Caki2 (cell line): Measurements from ENCODE around the gene FATE1. TPM values are rescaled to one million over a fixed set of nuclear protein-coding genes. Genes with fewer than 3 reads are reported as not detected.

Experiments used
- DNase-seq: peaks from one replicate; pipeline ENCODE4 v3.0.0-alpha.2; 2015; ENCODE audit warnings: low read depth
- in situ Hi-C: cut with HindIII; loops from 2 replicates; pipeline ENCODE4 v1.10.0; 2016; ENCODE audit warnings: low sequenced_read_pairs, low pct_unique_long_range_greater_than_20kb, mixed read lengths
- total RNA-seq: library from RNA; depleted of rRNA; stranded (reverse); fragments of >200 nt; shearing (Covaris generic); gene quantifications from 2 replicates; pipeline ENCODE4 v1.2.3, GENCODE V29; 2014; ENCODE audit warnings: low replicate concordance

Gene FATE1
- total RNA-seq, 1 experiment from 2014 or later, result not detected

GRCh38 chrX:151702026-151702714, 13.7 kb upstream of the FATE1 start:
- in situ Hi-C loops, result no loop called here
- DNase-seq, result no peak

DNA sequence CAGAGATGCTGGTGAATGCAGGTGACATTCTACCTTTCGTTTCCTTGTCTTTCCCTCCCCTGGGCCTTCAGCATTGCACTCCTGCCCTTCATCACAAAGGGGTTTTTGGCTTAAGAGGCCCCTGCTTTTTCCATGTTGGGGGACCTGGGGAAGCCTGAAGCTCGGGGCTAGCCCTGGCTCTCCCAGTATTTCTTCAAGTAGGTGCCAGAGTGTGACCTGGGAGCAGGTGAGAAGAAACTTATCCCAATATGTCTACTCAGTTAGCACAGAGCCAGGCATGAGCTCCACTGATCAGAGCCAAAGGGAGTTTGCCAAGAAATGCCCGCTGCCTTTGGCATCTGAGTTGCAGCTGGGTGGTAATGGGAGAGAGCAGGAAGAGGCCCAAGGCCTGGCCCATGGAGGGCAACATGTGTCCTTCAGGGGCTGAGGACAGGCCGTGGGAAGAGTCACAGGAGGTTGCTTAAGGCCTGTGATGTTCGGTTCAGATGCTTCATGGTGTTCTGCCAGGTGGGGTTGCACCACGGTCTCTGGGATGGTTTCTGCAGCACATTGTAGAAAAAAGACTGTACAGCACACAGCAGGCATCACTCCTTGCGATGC, 13.0 kb upstream of the FATE1 start:
- in situ Hi-C loops, result no loop called here

GRCh38 chrX:151703487-151703886, 12.3 kb upstream of the FATE1 start:
- in situ Hi-C loops, result no loop called here
- no peak for DNase-seq

More for the DNA sequence above, 13.0 kb upstream of the FATE1 start:
- no peak for DNase-seq

DNA sequence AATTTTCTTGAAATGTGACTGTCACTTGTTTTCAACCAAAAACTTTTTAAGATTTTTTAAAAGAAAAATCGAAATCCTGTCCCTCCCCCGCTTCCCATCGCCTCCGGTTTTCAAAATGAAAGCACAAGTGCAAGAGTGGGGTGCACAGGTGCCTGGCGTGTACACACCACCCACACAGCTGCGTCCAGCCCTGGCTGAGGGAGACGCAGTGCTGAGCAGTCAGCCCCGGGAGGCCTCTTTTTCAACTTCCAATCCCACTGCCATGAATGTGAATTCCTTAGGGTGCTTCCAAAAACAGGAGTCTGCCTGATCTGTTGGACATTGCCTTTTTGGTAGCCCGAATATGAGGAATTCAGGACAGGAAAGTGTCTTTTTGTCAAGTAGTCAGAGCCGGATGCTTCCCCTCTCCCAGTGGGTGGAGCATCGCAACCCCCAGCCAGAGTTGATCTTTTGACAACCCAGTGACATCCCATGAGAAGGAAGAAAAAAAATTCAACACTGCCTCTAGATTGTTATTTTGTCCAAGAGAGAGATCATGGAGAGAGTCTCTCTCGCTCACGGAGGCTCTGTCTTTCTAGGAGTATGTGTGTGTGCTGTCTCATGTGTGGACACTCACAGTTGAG, 11.7 kb upstream of the FATE1 start:
- in situ Hi-C loops, result no loop called here
- no peak for DNase-seq

DNA sequence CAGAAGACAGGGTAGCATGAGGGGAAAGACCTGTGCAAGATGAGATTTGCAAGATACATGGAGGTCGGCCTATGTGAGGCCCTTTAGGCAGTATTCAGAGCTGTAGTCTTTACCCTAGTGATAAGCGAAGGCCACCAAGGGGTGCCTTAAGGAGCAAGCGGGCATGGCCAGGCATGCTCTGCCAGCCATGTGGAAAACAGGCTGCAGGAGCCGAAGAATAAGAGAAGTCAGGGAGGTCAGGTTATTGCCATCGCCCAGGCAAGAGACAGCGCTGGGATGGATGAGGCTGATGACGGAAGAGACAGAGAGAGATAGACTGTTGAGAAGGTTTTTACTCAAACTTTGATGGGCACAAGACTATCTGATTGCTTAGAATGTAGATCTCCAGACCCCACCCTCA, 7.0 kb upstream of the FATE1 start:
- in situ Hi-C loops, result no loop called here

GRCh38 chrX:151710457-151710856, 5.4 kb upstream of the FATE1 start:
- no peak for DNase-seq
- in situ Hi-C loops, result no loop called here

More for the DNA sequence above, 7.0 kb upstream of the FATE1 start:
- DNase-seq, result no peak

DNA sequence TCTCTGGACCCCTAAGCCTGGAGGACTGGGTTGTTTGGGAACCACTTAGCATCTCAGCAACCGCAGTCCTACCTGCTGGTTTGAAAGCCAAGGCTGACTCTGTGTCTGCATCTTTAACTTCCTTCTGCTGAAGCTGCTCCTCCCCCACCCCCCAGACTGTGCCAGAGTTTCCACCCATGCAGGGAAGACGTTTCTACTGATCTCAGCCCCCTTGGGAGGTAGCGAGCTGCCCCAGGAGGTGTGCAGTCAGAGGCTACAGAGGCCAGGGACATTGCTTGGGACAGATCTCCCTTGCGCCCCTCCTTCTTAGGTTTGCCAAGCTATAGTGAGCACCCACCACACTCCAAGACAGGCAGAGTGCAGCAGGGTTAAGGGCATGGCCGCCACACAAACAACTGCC, 4.7 kb upstream of the FATE1 start:
- no peak for DNase-seq
- in situ Hi-C loops, result no loop called here

DNA sequence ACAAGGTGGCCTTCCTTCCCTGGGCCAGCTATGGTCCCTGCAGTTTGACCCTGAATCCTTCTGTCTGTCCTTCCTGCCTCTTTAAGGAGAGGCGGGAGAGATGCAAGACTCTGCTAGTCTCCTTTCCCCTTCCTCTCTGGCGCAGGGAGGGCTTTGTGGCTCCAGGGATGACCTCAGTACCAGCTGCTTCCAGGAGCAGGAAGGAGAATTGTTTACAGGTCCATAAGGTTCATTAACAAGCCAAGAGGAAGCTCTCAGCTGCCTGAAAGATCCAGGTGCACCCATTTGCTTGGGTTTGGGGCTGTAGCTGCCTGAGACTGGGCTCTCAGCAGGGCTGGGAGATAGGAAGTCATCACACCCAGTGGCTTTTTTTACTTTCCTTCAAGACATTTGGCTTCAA, 4.0 kb upstream of the FATE1 start:
- in situ Hi-C loops, result no loop called here
- DNase-seq, result no peak

- no peak for DNase-seq
- in situ Hi-C loops, result no loop called here
Measured at GRCh38 chrX:151712253-151712652, 3.6 kb upstream of the FATE1 start.

GRCh38 chrX:151713849-151714248, 2.0 kb upstream of the FATE1 start:
- in situ Hi-C loops, result no loop called here
- peak; percentile 1 for DNase-seq

DNA sequence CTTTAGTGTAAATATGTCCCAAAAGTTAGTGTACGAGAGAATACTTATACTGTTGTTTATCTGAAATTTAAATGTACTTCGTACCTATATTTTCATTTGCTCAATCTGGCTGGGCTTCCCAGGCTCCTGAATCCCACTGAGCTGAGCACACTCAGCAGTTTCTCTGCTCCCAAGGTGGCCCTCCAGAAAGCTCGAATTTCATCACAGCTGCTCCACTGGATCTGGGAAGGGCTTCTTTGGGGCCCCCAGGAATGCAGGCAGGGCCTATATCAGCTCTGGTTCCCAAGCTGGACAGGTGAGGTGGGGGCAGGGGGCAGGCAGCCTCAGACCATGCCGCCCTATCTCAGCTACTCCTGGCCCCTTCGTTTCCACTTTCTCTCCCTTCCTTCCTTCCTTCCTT, 1.5 kb upstream of the FATE1 start:
- no peak for DNase-seq
- in situ Hi-C loops, result no loop called here

DNA sequence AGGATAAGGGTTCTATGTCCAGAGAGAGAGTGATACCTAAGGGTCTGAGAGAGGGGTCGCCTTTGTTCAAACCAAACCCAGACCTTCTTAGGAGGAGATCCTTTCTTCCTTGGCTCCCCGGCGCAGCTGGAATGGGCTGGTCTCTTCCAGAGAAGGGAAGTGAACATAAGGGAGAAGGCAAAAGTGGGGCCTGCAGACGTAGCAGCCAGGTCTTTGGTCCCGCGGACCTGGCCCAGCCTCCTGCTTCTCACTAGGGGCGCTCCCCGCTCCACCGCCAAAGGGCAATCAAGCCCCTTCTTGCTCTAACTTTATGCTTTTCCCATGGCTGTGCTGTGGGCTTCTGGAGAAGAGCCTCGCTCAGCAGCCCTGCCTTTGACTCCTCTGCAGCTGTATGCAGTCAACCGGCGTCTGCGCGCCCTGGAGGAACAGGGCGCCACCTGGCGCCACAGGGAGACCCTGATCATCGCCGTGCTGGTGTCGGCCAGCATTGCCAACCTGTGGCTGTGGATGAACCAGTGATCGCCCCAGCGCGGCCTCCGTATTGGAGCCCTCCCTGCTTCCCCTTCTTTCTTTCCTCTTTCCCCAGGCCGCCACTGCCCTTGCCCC, 6.5 kb downstream of the FATE1 start:
- in situ Hi-C loops, result no loop called here
- no peak for DNase-seq

- in situ Hi-C loops, result no loop called here
- no peak for DNase-seq
Measured at GRCh38 chrX:151723156-151723760, 7.4 kb downstream of the FATE1 start.

DNA sequence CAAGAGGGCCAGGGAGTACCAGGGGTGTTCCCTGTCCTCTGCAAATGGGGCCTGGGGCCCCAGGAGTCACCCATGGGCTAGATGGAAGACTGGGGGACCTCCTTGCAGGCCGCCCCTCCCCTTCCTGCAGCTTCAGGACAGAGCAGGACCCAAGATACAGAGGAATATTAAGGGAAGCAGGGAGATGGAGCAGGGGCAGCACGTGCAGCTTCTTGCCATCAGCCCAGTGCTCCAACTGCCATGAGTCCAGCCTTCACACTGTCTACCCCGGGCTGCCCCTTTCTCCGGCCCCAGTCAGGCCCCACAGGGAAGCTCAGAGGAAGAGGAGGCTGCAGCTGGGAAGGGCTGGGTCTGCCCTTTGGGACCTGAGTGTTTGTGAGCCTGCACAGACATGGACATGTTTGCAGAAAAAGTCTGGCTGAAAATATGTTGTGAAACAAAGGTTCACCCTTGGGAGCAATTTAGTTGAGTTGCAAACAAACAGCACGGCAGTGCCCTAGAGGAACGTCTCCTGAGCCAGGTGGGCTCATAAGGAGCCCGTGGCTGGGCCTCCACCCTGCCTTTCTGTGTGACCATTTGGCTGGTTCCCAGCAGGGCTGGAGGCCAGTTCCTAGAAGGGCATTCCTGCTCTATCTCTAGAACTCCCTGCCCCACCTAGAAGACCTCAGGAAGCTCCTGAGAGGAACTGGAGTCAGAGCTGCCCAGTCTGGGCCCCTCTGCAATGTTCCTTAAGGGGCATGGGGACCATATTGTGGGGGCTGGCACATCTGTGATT, 8.9 kb downstream of the FATE1 start:
- no peak for DNase-seq
- in situ Hi-C loops, result no loop called here

DNA sequence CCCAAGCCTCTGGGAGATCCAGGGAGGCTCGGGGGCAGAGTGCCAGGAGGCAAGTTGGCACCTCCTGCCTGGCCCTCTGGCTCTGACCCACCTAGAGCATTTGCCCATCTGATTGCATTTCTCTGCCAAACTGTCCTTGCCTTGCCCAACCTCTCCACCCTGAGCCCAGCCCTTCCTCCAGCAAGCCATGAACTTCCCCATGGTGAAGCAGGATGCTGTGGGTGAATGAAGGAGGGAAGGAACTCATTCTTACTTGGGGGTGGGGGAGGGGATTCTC, 9.4 kb downstream of the FATE1 start:
- in situ Hi-C loops, result no loop called here
- DNase-seq, result no peak

- DNase-seq, result no peak
- in situ Hi-C loops, result no loop called here
Measured at GRCh38 chrX:151726751-151727150, 10.9 kb downstream of the FATE1 start.

DNA sequence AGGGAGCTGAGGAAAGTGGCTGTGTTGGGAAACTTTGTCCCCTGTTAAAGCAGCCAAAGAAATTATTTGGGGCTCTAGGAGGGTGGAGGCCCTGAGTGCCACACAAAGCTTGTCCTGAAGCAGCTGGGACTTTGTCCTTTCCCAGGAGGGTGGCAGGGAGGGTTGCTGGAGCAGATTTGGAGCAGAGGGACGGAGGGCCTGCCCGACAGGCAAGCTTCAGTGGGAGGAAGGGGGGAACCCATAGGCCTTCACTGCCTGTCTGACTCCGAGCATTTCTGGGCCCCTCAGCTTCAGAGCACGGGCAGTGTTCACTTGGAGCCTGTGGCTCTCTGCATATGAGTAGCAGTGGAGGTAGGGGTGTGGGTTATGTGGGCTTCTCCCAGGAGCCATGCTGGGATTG, 11.5 kb downstream of the FATE1 start:
- in situ Hi-C loops, result no loop called here
- DNase-seq, result no peak

DNA sequence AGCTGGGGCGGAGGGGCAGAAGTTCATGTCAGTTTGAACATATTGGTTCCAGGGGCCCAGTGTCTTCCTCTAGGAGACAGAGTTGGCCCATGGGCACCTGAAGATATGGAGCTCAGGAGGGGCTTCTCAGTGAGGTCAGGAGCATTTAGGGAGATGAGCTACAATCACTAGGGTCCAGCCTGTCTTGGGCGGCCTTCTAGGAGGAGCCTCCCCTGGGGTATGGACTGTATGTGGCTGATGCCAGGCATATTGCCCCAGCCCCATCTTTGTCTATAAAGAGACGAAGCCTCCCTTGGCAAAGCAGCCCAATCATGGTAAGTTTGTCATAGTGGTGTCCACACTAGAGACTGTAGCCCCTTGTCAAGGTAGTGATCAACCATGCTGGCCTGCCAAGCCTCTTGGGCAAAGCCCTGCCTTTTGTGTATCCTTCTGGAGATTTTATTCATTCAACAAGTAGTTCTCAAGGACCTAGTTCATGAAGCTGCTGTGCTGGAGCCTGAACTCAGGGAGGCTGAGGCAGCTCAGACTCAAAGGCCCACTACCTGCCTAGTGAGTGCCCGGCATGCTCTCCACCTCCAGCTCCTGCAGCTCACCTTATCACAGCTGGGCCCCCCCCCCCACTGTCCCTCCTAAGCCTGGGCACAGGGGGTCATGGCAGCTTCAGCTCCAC, 13.4 kb downstream of the FATE1 start:
- in situ Hi-C loops, result no loop called here
- DNase-seq, result no peak
